Measurements from ENCODE around the gene GAK. TPM values are rescaled to one million over a fixed set of nuclear protein-coding genes. Genes with fewer than 3 reads are reported as not detected.
A peak's percentile ranks its signal among the peaks of the same experiment; 100 is the strongest.

GAK gene
- total RNA-seq, 4 donors from 2014 or later, result 50.6 to 1,098 (median 104) TPM

DNA sequence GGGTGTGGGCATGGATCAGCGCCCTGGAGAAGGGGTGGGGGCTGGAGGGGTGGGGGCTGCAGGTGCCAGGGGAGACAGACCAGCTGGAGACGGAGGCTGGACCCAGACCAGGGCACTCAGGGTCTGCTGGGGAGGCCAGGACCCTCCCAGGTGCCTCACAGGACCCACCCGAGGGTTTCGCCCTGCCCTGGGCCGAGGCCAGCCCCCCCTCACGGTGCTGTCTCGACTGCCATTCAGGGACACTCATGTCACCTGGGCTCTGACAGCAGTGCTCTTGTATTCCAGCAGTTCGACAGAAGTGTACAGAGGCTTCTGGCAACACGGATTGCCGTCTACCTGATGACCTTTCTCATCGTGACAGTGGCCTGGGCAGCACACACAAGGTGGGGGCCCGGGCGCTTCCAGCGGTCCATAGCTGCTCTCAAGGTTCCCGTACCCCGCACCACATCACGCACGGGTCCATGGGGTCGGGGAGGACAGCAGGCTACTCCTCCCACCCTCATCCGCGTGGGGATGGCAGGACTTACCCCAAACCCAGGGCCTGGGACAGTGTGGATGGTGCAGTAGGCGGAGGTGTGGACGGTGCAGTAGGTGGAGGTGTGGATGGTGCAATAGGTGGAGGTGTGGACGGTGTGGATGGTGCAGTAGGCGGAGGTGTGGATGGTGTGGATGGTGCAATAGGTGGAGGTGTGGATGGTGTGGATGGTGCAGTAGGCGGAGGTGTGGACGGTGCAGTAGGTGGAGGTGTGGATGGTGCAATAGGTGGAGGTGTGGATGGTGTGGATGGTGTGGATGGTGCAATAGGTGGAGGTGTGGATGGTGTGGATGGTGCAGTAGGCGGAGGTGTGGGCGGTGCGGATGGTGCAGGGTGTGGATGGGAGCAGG lies 18.3 kb upstream of the GAK start:
- no peaks in the 10 kb centered on the region for H3K4me1 ChIP-seq
- no peaks in the 10 kb centered on the region for H3K27me3 ChIP-seq
- no peaks in the 10 kb centered on the region for H3K9me3 ChIP-seq
- intact Hi-C loops (cut with DNase I; ENCODE audit: low total_unique reads), result no loop called here
- no peak overlapping the region for H3K27ac ChIP-seq
- no peak for DNase-seq
- H3K36me3 ChIP-seq, result no peaks in the 10 kb centered on the region
- TF ChIP-seq, protein P1, sequence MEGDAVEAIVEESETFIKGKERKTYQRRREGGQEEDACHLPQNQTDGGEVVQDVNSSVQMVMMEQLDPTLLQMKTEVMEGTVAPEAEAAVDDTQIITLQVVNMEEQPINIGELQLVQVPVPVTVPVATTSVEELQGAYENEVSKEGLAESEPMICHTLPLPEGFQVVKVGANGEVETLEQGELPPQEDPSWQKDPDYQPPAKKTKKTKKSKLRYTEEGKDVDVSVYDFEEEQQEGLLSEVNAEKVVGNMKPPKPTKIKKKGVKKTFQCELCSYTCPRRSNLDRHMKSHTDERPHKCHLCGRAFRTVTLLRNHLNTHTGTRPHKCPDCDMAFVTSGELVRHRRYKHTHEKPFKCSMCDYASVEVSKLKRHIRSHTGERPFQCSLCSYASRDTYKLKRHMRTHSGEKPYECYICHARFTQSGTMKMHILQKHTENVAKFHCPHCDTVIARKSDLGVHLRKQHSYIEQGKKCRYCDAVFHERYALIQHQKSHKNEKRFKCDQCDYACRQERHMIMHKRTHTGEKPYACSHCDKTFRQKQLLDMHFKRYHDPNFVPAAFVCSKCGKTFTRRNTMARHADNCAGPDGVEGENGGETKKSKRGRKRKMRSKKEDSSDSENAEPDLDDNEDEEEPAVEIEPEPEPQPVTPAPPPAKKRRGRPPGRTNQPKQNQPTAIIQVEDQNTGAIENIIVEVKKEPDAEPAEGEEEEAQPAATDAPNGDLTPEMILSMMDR (IDR thresholded peaks at IDR 0.05), result no peak
- TF ChIP-seq POLR2A (IDR thresholded peaks at IDR 0.05), result no peak
- H3K4me3 ChIP-seq, result no peak overlapping the region

DNA sequence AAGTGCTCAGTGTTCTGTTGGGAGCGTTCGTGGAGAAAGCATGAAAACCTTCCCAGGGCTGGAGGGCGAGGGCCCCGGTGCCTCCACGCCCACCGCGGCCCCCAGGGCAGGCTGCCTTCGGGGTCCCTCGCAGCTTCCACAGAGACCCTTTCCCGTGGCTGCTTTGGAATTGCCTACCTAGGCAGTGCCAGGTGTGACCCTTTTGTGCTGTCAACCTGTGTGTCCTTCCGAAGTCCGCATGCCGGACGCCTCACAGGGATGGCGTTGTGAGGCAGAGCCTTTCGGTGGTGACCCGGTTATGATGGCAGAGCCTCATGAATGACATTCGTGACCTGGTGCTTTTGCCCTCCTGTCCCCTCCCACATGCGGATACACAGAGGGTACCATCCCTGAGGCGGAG lies 17.5 kb upstream of the GAK start:
- H3K9me3 ChIP-seq, result no peaks in the 10 kb centered on the region
- intact Hi-C loops (cut with DNase I; ENCODE audit: low total_unique reads), result no loop called here
- no peak for DNase-seq
- no peaks in the 10 kb centered on the region for H3K36me3 ChIP-seq
- TF ChIP-seq, protein P1 (IDR thresholded peaks at IDR 0.05), result no peak
- TF ChIP-seq POLR2A (IDR thresholded peaks at IDR 0.05), result no peak
- no peaks in the 10 kb centered on the region for H3K4me1 ChIP-seq
- no peaks in the 10 kb centered on the region for H3K27me3 ChIP-seq
- H3K27ac ChIP-seq, result no peak overlapping the region
- H3K4me3 ChIP-seq, result no peak overlapping the region

DNA sequence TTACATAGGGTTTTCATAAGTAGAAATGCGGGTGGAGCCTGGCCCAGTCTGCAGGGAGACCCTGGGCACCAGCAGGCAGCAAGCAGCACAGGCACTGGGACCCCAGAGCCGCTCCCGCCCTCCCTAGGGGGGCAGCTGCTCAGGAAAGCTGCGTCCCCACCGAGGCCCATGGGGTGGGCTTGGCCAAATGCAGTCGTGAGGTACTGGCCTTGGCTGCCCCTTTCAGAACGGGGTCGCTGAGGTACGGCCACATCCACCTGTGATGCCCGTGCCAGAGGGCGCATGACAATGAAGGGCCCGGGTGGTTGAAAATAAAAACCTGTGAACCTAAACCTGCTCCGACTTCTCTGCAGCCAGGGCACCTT lies 16.8 kb upstream of the GAK start:
- intact Hi-C loops (cut with DNase I; ENCODE audit: low total_unique reads), result no loop called here
- no peaks in the 10 kb centered on the region for H3K4me1 ChIP-seq
- TF ChIP-seq, protein P1 (IDR thresholded peaks at IDR 0.05), result no peak
- no peak for TF ChIP-seq POLR2A (IDR thresholded peaks at IDR 0.05)
- H3K27me3 ChIP-seq, result no peaks in the 10 kb centered on the region
- H3K27ac ChIP-seq, result no peak overlapping the region
- H3K4me3 ChIP-seq, result no peak overlapping the region
- H3K9me3 ChIP-seq, result no peaks in the 10 kb centered on the region
- no peak for DNase-seq
- no peaks in the 10 kb centered on the region for H3K36me3 ChIP-seq

DNA sequence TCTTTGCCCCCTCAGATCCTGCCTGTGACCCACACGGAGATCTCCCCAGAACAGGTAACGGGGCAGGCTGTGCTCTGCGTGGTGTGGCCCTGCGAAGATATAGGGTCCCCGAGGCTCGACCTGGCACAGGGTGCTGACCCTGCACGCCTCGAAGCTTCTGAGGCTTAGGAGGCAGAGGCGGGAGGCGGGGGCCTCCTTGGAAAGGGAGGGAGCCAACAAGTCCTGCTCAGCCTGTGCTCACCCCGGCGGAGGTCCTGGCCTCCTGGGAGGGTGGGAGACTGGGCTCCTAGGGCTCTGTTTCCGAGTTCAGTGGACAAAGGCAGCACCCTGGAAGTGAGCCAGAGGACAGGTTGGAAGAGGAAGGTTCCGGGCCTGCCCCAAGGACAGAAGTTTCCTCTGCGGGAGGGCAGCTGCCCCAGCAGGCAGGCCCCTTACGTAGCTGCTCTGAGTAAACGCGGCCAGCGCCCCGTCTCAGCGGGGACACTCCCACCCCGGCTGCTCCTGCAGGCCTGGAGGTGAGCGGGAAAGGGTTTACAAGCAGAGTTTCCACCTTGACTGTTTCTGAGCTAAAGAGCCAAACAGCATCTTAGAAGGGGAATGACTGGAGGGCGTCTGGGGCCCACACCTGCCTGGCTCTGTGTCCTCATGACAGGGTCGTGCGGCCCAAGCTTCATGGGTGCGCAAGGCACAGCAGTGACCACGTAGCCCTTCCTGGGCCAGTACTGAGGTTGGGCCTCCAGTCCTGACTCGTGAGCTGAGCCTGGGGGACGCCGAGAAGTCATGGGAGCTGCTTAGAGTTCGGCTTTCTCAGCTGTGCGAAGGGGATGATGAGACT lies 16.2 kb upstream of the GAK start:
- Histone ChIP-seq H3K4me3 (no peak overlapping the region), H3K9me3 (no peaks in the 10 kb centered on the region), H3K27me3 (no peaks in the 10 kb centered on the region), H3K4me1 (no peaks in the 10 kb centered on the region), H3K36me3 (no peaks in the 10 kb centered on the region), H3K27ac (no peak overlapping the region)
- DNase-seq, result peak in 1 of 2 donors; percentile 13
- no peak for TF ChIP-seq POLR2A (IDR thresholded peaks at IDR 0.05)
- TF ChIP-seq, protein P1 (IDR thresholded peaks at IDR 0.05), result no peak
- intact Hi-C loops (cut with DNase I; ENCODE audit: low total_unique reads), result no loop called here

DNA sequence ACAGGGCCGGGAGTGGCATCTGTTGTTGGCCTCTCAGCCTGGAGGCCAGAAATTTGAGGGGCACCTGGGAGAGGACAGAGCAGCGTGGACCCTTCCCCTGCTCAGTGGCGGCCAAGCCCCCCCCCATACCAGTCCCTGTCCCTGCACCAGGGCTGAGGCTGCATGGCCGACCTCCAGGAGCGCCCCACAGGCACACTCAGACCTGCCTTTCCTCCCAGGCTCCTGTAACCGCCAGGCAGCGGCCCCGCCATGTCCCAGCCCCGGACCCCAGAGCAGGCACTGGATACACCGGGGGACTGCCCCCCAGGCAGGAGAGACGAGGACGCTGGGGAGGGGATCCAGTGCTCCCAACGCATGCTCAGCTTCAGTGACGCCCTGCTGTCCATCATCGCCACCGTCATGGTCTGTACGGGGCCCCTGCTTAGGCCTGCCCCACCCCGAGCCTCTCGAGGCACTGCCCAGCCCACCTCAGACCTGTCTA lies 15.4 kb upstream of the GAK start:
- Histone ChIP-seq H3K4me1 (no peaks in the 10 kb centered on the region), H3K9me3 (no peaks in the 10 kb centered on the region), H3K4me3 (no peak overlapping the region), H3K36me3 (no peaks in the 10 kb centered on the region), H3K27me3 (no peaks in the 10 kb centered on the region), H3K27ac (no peak overlapping the region)
- intact Hi-C loops (cut with DNase I; ENCODE audit: low total_unique reads), result no loop called here
- DNase-seq, result no peak
- no peak for TF ChIP-seq POLR2A (IDR thresholded peaks at IDR 0.05)
- TF ChIP-seq, protein P1 (IDR thresholded peaks at IDR 0.05), result no peak
